KBM-7 (cell line): ENCODE data around the gene POLD1.

Experiments
- DNase-seq: peaks from one replicate; pipeline ENCODE4 v3.0.0-alpha.2; 2015
- in situ Hi-C: fragments of 300-500 bp; cut with MboI; formaldehyde crosslinking; loops from 2 replicates; pipeline ENCODE4 v1.14.3; 2020; ENCODE audit warnings: low sequenced_read_pairs, low pct_unique_long_range_greater_than_20kb, mixed read lengths

The POLD1 gene

DNA sequence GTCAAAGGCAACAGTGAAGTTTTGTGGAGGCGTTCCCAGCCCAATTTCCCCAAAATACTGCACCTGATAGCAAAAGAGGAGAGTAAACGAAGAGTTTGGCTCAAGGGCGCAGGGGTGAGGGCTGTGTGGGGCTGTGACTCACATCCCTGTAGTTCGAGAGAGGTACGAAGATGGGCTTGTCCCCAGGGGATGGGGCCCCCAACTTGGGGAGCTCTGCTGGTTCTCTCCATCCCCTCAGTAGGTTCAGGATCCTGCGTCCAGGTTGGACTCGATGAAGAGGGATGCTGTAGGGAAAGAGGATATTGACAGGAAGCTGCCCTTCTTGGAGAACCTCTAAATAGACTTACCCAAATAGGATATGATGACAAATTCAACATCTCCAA, 22.1 kb upstream of the POLD1 start:
- DNase-seq: no peak
- in situ Hi-C loops: loop anchor here (25.0 kb wide), 1 partner anchor 425 kb away; the partner anchor contains the start of gene ACP4

DNA sequence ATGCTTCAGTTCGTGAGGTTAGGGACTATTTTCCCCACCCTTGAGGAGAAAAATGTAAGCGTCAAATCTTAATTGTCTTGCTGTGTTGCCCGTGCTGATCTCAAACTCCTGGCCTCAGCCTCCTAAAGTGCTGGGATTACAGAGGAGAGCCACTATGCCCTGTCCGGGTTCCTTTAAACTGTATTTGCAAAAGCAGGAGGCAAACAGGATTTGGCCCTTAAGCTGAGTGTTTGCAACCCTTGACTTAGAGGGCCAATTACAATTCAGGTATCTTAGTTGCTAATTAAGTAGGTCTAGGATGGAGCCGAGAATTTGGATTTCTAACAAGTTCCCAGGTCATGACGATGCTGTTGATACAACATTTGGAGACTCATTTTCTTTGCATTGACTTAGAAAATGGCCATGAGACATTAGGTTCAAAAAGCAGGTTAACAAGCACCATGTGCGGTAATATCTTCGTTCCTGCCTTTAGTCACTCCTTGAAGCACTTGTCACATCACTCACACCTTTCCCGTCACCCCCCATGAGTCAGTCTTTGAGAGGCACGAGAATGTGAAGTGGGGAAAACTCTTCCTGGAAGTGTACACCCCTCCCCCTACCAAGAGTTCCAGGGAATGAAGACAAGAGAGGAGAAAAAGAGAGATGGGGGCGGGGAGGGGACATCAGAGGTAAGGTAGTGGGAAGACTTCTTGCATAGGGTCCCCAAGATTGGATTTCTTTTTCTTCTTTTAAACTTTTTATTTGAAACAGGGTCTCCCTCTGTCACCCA, 21.3 kb upstream of the POLD1 start:
- in situ Hi-C loops: loop anchor here (25.0 kb wide), 1 partner anchor 424 kb away; the partner anchor contains the start of gene ACP4

GRCh38 chr19:50365434-50366306, 18.5 kb upstream of the POLD1 start, which contains the start of gene NAPSA:
NAPSA (minus strand) TSS chr19:50365639; CDS start chr19:50365621, 18 bp downstream.
- no peak for DNase-seq
- in situ Hi-C loops: loop anchor here (25.0 kb wide), 1 partner anchor 422 kb away; the partner anchor contains the start of gene ACP4

More for the DNA sequence above, 21.3 kb upstream of the POLD1 start:
- no peak for DNase-seq

DNA sequence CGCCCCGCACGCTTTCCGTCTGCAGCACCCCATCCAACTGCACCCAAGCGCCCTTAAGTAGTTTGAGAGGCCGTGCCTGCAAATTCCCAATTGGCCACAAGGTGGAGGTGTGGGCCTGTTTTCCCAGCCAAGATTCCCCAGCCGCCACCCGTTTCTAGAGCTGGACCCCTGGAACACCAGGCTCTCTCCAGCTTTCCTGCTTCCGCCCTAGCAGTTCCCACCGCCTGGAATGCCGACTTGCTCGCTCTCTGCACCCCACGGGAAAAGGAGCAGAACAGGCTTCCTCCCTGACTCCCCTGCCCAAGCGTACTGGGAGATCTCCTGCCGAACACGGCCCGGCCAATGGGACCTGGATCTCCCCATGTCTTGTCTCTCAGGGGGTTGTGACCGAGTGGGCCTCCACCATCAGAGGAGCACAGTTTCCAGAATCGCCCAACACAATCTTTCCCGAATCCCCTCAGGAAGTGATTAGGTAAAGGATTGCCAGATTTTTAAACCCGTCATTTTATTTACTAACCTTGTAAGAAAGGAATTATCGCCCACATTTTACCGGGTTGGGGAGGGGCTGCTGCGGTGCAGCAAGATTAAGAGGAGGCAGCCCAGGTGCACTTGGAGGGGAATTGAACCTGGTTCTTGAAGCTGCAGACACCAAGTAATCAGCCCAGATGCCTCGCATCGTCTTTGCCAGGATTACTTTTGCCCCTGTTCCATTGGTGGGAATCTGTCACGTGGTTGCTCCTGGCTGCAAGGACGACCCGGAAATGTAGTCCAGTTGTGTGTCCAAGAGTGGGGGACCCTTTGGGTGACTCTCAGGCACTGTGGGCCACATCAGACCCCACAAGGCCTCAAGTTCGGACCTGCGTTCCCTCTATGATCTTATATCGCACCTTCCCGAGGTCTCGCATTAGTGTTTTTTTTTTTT, 15.2 kb upstream of the POLD1 start:
- in situ Hi-C loops: loop anchor here (25.0 kb wide), 1 partner anchor 418 kb away; the partner anchor contains the start of gene ACP4

GRCh38 chr19:50371914-50372475, 12.2 kb upstream of the POLD1 start:
- in situ Hi-C loops: loop anchor here (25.0 kb wide), 1 partner anchor 415 kb away; the partner anchor contains the start of gene ACP4

More for the DNA sequence above, 15.2 kb upstream of the POLD1 start:
- DNase-seq: peak; percentile 76

GRCh38 chr19:50376166-50377050, 7.7 kb upstream of the POLD1 start, which contains the start of gene NR1H2:
NR1H2 (plus strand) TSS chr19:50376457; CDS start chr19:50377606, 1,149 bp downstream.
- in situ Hi-C loops: no loop called here
- DNase-seq: peak; percentile 96

More at GRCh38 chr19:50371914-50372475, 12.2 kb upstream of the POLD1 start:
- DNase-seq: no peak

DNA sequence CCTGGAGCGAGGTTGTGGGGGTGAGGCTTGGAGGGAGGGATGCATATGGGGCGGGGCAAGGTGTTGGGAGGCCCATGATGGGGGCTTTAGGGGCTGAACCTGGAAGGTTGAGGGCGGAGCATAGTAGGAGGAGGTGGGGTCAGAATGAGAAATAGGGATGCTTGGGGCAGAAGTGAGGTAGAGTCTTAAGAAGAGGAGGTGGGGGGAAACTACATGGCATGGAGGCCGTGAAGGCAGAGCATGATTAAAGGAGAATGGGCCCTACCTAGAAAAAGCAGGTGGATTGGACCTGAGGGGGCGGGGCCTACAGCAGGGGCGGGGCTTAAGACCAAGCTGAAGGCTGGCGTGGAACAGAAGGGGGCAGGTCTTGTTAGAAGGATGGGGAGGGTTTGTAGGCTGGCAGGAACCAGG, 7.1 kb upstream of the POLD1 start:
- in situ Hi-C loops: no loop called here
- DNase-seq: peak; percentile 39

GRCh38 chr19:50377517-50377916, 6.6 kb upstream of the POLD1 start:
- DNase-seq: no peak
- in situ Hi-C loops: no loop called here

DNA sequence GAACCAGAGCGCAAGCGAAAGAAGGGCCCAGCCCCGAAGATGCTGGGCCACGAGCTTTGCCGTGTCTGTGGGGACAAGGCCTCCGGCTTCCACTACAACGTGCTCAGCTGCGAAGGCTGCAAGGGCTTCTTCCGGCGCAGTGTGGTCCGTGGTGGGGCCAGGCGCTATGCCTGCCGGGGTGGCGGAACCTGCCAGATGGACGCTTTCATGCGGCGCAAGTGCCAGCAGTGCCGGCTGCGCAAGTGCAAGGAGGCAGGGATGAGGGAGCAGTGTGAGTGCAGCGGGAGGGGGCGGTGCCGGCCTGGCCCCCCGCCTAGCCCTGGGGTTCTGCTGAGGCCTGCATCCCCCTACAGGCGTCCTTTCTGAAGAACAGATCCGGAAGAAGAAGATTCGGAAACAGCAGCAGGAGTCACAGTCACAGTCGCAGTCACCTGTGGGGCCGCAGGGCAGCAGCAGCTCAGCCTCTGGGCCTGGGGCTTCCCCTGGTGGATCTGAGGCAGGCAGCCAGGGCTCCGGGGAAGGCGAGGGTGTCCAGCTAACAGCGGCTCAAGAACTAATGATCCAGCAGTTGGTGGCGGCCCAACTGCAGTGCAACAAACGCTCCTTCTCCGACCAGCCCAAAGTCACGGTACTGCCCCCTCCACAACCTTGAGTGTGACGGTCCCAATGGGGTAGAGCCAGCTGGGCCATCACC, 5.8 kb upstream of the POLD1 start:
- in situ Hi-C loops: no loop called here
- no peak for DNase-seq

DNA sequence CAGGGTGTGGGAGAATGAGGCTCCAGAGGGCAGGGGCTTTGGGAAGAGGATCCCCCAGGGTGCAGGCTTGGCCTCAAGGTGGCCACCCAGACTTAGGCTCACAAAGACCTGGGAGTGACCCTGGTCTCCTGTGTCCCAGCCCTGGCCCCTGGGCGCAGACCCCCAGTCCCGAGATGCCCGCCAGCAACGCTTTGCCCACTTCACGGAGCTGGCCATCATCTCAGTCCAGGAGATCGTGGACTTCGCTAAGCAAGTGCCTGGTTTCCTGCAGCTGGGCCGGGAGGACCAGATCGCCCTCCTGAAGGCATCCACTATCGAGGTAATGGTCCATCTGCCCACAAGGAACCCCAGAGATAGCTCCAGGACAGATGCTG, 5.3 kb upstream of the POLD1 start:
- in situ Hi-C loops: no loop called here
- DNase-seq: no peak

DNA sequence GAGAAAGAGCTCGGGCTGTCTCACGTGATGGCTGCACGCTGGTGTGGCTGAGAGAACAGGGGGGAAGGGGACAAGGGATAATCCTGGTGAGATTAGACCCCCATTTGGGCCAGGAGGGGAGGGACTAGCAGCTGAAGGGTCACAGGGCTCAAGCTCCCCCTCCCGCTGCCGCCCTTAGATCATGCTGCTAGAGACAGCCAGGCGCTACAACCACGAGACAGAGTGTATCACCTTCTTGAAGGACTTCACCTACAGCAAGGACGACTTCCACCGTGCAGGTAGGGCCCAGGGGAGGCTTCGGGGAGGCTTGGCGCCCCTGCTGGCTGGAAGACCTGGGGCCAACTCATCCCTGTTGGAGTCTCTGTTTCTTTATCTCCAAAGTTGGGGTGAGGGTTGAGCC, 4.5 kb upstream of the POLD1 start:
- DNase-seq: no peak
- in situ Hi-C loops: no loop called here

DNA sequence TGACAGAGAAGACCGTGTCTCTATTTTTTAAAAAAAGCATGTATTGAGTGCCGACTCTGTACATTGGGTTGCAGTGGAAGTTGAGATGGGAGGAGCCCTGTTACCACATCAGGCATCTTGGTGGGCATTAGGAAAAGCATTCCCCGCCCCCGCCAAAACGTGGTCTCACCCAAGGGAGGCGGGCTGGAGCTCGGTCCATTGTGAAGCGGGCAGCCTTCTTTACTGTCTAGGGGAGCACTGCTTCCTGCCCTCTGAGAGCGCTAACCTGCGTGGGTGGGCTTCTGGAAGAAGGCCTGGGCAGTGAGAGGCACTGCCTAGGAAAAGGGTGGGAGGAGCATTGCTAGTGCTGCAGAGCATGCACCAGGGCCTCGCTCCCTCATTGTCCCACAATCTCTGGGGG, 4.0 kb upstream of the POLD1 start:
- no peak for DNase-seq
- in situ Hi-C loops: no loop called here

DNA sequence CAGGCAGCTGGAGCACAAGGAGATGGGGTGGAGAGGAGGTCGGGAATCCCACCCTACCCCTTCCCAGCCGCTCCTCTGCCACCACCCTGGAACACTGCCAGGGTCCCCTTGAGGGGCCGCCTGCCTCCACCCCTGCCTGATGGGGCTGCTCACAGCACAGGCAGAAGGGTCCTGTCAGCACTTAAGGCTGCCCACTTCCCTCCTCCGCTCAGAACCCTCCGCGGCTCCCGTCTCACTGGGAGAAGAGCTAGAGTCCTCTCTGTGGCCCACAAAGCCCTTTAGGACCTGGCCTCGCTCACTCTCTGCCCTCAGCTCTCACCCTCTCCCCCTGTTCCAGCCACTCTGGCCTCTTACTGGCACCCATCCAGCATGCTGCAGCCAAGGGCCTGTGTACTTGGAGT, 3.4 kb upstream of the POLD1 start:
- DNase-seq: no peak
- in situ Hi-C loops: no loop called here

DNA sequence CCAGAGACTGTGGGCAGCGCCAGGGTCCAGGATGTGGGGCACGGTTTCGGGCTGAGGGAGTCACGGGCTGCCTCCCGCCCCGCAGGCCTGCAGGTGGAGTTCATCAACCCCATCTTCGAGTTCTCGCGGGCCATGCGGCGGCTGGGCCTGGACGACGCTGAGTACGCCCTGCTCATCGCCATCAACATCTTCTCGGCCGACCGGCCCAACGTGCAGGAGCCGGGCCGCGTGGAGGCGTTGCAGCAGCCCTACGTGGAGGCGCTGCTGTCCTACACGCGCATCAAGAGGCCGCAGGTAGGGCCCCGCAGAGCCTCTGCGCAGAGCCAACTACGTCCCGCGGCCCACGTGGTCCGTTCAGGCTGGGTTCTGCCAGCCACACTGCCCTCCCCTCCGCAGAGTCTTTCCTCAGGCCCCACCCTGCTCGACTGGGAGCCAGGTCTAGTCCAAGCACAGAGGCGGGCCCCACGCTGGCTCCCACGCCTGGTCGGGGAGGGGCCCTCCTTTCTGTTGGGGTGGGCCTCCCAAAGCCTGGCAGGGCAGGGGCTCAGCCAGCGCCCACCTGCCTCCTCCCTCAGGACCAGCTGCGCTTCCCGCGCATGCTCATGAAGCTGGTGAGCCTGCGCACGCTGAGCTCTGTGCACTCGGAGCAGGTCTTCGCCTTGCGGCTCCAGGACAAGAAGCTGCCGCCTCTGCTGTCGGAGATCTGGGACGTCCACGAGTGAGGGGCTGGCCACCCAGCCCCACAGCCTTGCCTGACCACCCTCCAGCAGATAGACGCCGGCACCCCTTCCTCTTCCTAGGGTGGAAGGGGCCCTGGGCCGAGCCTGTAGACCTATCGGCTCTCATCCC, 2.0 kb upstream of the POLD1 start:
- no peak for DNase-seq
- in situ Hi-C loops: no loop called here

DNA sequence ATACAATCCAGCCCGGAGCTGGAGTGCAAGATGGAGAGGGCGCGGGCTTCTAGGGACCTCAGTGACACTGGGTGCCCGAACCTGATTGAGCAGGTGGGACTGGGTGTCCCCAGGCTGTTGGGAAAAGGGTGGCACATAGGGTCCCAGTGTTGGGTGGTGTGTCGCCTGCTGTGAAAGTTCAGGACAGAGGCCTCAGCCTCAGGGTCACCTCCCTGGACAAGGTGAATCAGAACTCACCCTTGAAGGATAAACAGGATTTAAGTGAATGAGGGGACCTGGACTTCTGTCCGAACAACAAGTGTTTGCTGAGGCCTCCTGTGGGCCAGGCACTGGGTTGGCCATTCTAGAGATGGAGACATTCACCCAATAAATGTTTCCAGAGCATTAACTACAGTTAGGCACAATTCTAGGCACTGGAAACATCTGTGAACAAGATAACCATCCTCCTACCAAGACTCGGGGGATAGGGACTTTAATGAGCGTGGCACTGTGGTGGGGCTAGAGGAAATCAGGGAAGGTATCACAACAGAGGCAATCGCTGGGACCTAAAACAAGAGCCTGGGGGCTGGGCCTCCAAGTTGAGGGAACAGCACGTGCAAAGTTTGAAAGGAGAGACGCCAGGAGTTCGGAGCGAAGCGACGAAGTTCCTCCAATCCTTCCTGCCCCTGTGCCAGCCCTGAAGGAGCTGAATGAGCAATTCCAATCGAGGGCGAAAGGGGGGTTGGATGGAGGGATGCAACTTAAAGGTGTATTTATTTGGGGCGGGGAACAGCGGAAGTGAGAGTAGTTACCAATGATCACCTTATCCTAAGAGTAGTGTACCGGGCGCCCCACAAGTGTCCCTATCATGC, 921 bp upstream of the POLD1 start:
- DNase-seq: no peak
- in situ Hi-C loops: no loop called here
